HepG2 (cell line): ENCODE data around the gene PRCD. TPM values are rescaled to one million over a fixed set of nuclear protein-coding genes. Genes with fewer than 3 reads are reported as not detected.

Experiments used
- KDM1A ChIP-seq: IDR thresholded peaks from 2 replicates; pipeline ENCODE4 v1.6.1; 2016; ENCODE audit warnings: missing compliant biosample characterization
- PRDM10 ChIP-seq: sonication (generic); formaldehyde crosslinking; IDR thresholded peaks from 2 replicates; pipeline ENCODE4 v1.4.0; 2020; ENCODE audit warnings: low read depth, missing genetic modification reagents
- ZNF136 ChIP-seq: sonication (generic); formaldehyde crosslinking; IDR thresholded peaks from 2 replicates; pipeline ENCODE4 v1.8.1; 2022; ENCODE audit warnings: low read depth, mild to moderate bottlenecking, moderate library complexity, missing genetic modification reagents
- ZNF263 ChIP-seq: sonication (generic); formaldehyde crosslinking; IDR thresholded peaks from 2 replicates; pipeline ENCODE4 v1.4.0; 2020; ENCODE audit warnings: missing genetic modification reagents
- ZNF382 ChIP-seq: sonication (generic); formaldehyde crosslinking; IDR thresholded peaks from 2 replicates; pipeline ENCODE4 v1.5.0; 2020; ENCODE audit warnings: missing genetic modification reagents, mild to moderate bottlenecking, borderline replicate concordance
- ZNF549 ChIP-seq: sonication (generic); formaldehyde crosslinking; IDR thresholded peaks from 2 replicates; pipeline ENCODE4 v1.5.0; 2020; ENCODE audit warnings: missing genetic modification reagents
- ZNF569 ChIP-seq: sonication (generic); formaldehyde crosslinking; IDR thresholded peaks from 2 replicates; pipeline ENCODE4 v1.5.0; 2020; ENCODE audit warnings: mild to moderate bottlenecking, missing genetic modification reagents, moderate library complexity, borderline replicate concordance
- ZNF619 ChIP-seq: sonication (generic); formaldehyde crosslinking; IDR thresholded peaks from 2 replicates; pipeline ENCODE4 v1.4.0; 2020; ENCODE audit warnings: mild to moderate bottlenecking, missing genetic modification reagents
- ZNF644 ChIP-seq: IDR thresholded peaks from 2 replicates; pipeline ENCODE4 v1.6.1; 2016; ENCODE audit warnings: low read depth
- ZNF646 ChIP-seq: sonication (generic); formaldehyde crosslinking; IDR thresholded peaks from 2 replicates; pipeline ENCODE4 v1.9.0; 2021; ENCODE audit warnings: mild to moderate bottlenecking, missing genetic modification reagents
- ZNF891 ChIP-seq: sonication (generic); formaldehyde crosslinking; IDR thresholded peaks from 2 replicates; pipeline ENCODE4 v1.5.0; 2020; ENCODE audit warnings: mild to moderate bottlenecking, missing genetic modification reagents
- polyA plus RNA-seq, 8 experiments: library from polyadenylated mRNA; depleted of rRNA in 3 of 8; stranded (reverse) in 7 of 8; unstranded in 1 of 8; fragments of >200 nt; fragmentation: Illumina TruSeq in 4 of 8; extraction: Trizol in 4 of 8; gene quantifications; 2 replicates each; pipeline versions ENCODE4 v1.2.1 to v1.2.3, GENCODE V29; 2011 to 2016; ENCODE audit warnings: low read depth in 4 of 8, missing spikeins in 1 of 8, mixed read lengths in 1 of 8; ENCODE audit not compliant: insufficient read depth in 1 of 8
- total RNA-seq, 5 experiments: library from RNA; depleted of rRNA; stranded (reverse); fragments of >200 nt; fragmentation: Illumina TruSeq; extraction: Trizol; gene quantifications; 2 replicates each; pipeline ENCODE4 v1.2.3, GENCODE V29; 2016; ENCODE audit warnings: low read depth in 1 of 5
- TF ChIP-seq, protein P1 (sequence below): fragments of 450-650 bp; IDR thresholded peaks from 2 replicates; pipeline ENCODE4 v1.6.1; 2017

Gene PRCD
- total and polyA plus RNA-seq, 2 of the 13 experiments (the other 11 are each of a cell fraction or from before 2014, with no cell fraction given) = 0.51 TPM; not detected in 1

GRCh38 chr17:76532072-76532651, 7.7 kb upstream of the PRCD start (continued):
- TF ChIP-seq ZNF646 (CRISPR knock-in tag) (no peak), ZNF382 (CRISPR knock-in tag) (no peak), ZNF569 (CRISPR knock-in tag) (no peak), ZNF619 (no peak), ZNF644 (CRISPR knock-in tag) (no peak), PRDM10 (CRISPR knock-in tag) (no peak), ZNF263 (CRISPR knock-in tag) (no peak), ZNF549 (no peak), ZNF891 (no peak), ZNF136 (CRISPR knock-in tag) (no peak), KDM1A (0 out of 2 replicates have a peak, but pooled peaks have one; percentile 10)
- TF ChIP-seq, protein P1, sequence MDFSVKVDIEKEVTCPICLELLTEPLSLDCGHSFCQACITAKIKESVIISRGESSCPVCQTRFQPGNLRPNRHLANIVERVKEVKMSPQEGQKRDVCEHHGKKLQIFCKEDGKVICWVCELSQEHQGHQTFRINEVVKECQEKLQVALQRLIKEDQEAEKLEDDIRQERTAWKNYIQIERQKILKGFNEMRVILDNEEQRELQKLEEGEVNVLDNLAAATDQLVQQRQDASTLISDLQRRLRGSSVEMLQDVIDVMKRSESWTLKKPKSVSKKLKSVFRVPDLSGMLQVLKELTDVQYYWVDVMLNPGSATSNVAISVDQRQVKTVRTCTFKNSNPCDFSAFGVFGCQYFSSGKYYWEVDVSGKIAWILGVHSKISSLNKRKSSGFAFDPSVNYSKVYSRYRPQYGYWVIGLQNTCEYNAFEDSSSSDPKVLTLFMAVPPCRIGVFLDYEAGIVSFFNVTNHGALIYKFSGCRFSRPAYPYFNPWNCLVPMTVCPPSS = no peak
